ENCODE data around the gene ARHGEF19.

DNA sequence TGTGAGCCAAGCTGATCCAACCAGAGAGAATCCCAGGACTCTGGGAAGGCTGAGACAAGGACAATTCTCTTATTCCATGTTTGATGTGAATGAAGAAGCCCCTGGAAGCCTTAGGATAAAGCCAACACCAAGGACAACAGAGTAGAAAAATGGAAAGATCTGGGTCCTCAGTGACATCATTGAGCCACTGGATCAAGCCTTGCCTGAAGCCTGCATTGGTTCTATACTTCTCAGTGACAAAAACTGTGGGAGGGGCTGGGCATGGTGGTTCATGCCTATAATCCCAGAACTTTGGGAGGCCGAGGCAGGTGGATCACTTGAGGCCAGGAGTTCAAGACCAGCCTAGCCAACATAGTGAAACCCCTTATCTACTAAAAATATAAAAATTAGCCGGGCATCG, 15.6 kb downstream of the ARHGEF19 start:
- no peak for TF ChIP-seq TBL1XR1 (IDR thresholded peaks at IDR 0.05; ENCODE audit: low read depth, low read length)
- TF ChIP-seq BHLHE40 (IDR thresholded peaks at IDR 0.05; ENCODE audit: borderline replicate concordance in 1 of 2, low read depth in 2 of 2, low read length in 1 of 2) = no peak
- TF ChIP-seq CTCF (IDR thresholded peaks at IDR 0.05 in 2 of 3, conservative IDR thresholded peaks at IDR 0.05 in 1 of 3; ENCODE audit: control insufficient read depth in 2 of 3, extremely low read depth in 1 of 3, insufficient read depth in 1 of 3, low read depth in 3 of 3, low read length in 3 of 3) = no peak
- TF ChIP-seq ZZZ3 (IDR thresholded peaks at IDR 0.05; ENCODE audit: control insufficient read depth, insufficient read length, low read depth) = no peak
- no peak for TF ChIP-seq RFX5 (IDR thresholded peaks at IDR 0.05; ENCODE audit: low read depth, low read length)
- no peak for TF ChIP-seq RAD21 (IDR thresholded peaks at IDR 0.05; ENCODE audit: insufficient read depth, low read depth, low read length)
- TF ChIP-seq NBN (IDR thresholded peaks at IDR 0.05) = no peak
- no peak for TF ChIP-seq USF1 (IDR thresholded peaks at IDR 0.05; ENCODE audit: borderline replicate concordance, extremely low read length, insufficient read depth, low read depth, low read length)

All from GM12878 (cell line).